Loucy (cell line): ENCODE data around the gene THEMIS2.
A peak's percentile ranks its signal among the peaks of the same experiment; 100 is the strongest.

Experiments
- H2AFZ ChIP-seq: fragments of 200-600 bp; sonication (generic); 2 replicates; pipeline ENCODE4 v1.6.0; 2016; ENCODE audit warnings: antibody characterized with exemption, mild to moderate bottlenecking, low read length, moderate library complexity
- H3F3A ChIP-seq: fragments of 200-600 bp; 2 replicates; pipeline ENCODE4 v1.6.0; 2016; ENCODE audit warnings: antibody characterized with exemption, low read depth, mild to moderate bottlenecking
- H3K27me3 ChIP-seq: fragments of 200-600 bp; sonication (generic); 2 replicates; pipeline ENCODE4 v1.6.1; 2014; ENCODE audit warnings: low read length, mild to moderate bottlenecking; ENCODE audit not compliant: insufficient read depth, poor library complexity, severe bottlenecking
- H3K36me3 ChIP-seq: fragments of 200-600 bp; sonication (generic); 2 replicates; pipeline ENCODE4 v1.6.1; 2016; ENCODE audit warnings: low read length; ENCODE audit not compliant: insufficient read depth
- H3K4me1 ChIP-seq: fragments of 200-600 bp; sonication (generic); 2 replicates; pipeline ENCODE4 v1.5.1; 2014; ENCODE audit warnings: low read length, mild to moderate bottlenecking; ENCODE audit not compliant: insufficient read depth, poor library complexity, severe bottlenecking
- H3K4me2 ChIP-seq: fragments of 200-600 bp; sonication (generic); 2 replicates; pipeline ENCODE4 v1.6.0; 2014; ENCODE audit warnings: antibody characterized with exemption, low read length, low read depth, mild to moderate bottlenecking; ENCODE audit not compliant: poor library complexity, severe bottlenecking
- H3K4me3 ChIP-seq: fragments of 200-600 bp; sonication (generic); 2 replicates; pipeline ENCODE4 v1.5.1; 2014; ENCODE audit warnings: low read length, mild to moderate bottlenecking, mixed read lengths; ENCODE audit not compliant: poor library complexity, severe bottlenecking
- H3K79me2 ChIP-seq: fragments of 200-600 bp; sonication (generic); 2 replicates; pipeline ENCODE4 v1.6.1; 2014; ENCODE audit warnings: low read length; ENCODE audit not compliant: insufficient read depth
- H3K9ac ChIP-seq: fragments of 200-600 bp; sonication (generic); 2 replicates; pipeline ENCODE4 v1.6.0; 2014; ENCODE audit warnings: mild to moderate bottlenecking, low read depth, low read length, moderate library complexity; ENCODE audit not compliant: poor library complexity, severe bottlenecking
- H3K9me2 ChIP-seq: fragments of 200-600 bp; sonication (generic); replicated peaks from 2 replicates; pipeline ENCODE4 v1.6.1; 2016; ENCODE audit warnings: low read depth, low read length, mixed read lengths
- H3K9me3 ChIP-seq: fragments of 200-600 bp; sonication (generic); 2 replicates; pipeline ENCODE4 v1.6.1; 2014; ENCODE audit warnings: mild to moderate bottlenecking, antibody characterized with exemption, low read length, low read depth; ENCODE audit not compliant: insufficient read depth
- H4K20me1 ChIP-seq: fragments of 200-600 bp; sonication (generic); 2 replicates; pipeline ENCODE4 v1.6.0; 2014; ENCODE audit warnings: antibody characterized with exemption, low read length, mild to moderate bottlenecking; ENCODE audit not compliant: insufficient read depth, poor library complexity, severe bottlenecking
- CTCF ChIP-seq: fragments of 200-600 bp; sonication (generic); conservative IDR thresholded peaks from 2 replicates; pipeline ENCODE4 v1.5.1; 2014; ENCODE audit warnings: mild to moderate bottlenecking, antibody characterized with exemption, low read length
- EZH2phosphoT487 ChIP-seq: fragments of 200-600 bp; IDR thresholded peaks from 2 replicates; pipeline ENCODE4 v1.6.1; 2018; ENCODE audit warnings: antibody characterized with exemption, mild to moderate bottlenecking, moderate library complexity, borderline replicate concordance

Gene THEMIS2

GRCh38 chr1:27864264-27864895, 8.0 kb upstream of the THEMIS2 start:
- Histone ChIP-seq H3K36me3 (no peaks in the 10 kb centered on the region), H3F3A (no peaks in the 10 kb centered on the region), H3K27me3 (no peaks in the 10 kb centered on the region), H3K9me3 (no peaks in the 10 kb centered on the region), H4K20me1 (no peaks in the 10 kb centered on the region), H3K79me2 (no peaks in the 10 kb centered on the region), H3K9ac (no peak overlapping the region), H2AFZ (peak overlapping the region; percentile 99), H3K9me2 (no peaks in the 10 kb centered on the region), H3K4me3 (no peak overlapping the region), H3K4me2 (peak overlapping the region; percentile 30), H3K4me1 (peaks cover 30% of the 10 kb centered on the region)
- TF ChIP-seq EZH2phosphoT487 (no peak), CTCF (no peak)

- H3K9me2 ChIP-seq = no peaks in the 10 kb centered on the region
- no peak overlapping the region for H3K4me3 ChIP-seq
- no peaks in the 10 kb centered on the region for H4K20me1 ChIP-seq
- no peaks in the 10 kb centered on the region for H3K36me3 ChIP-seq
- H3K9me3 ChIP-seq = no peaks in the 10 kb centered on the region
- no peak for TF ChIP-seq EZH2phosphoT487
- no peak for TF ChIP-seq CTCF
- no peaks in the 10 kb centered on the region for H3F3A ChIP-seq
- H3K4me2 ChIP-seq = no peak overlapping the region
- no peak overlapping the region for H3K9ac ChIP-seq
- no peaks in the 10 kb centered on the region for H3K27me3 ChIP-seq
- H3K4me1 ChIP-seq = peaks cover 39% of the 10 kb centered on the region
- H3K79me2 ChIP-seq = no peaks in the 10 kb centered on the region
- H2AFZ ChIP-seq = no peak overlapping the region
Measured at GRCh38 chr1:27865821-27866220, 6.5 kb upstream of the THEMIS2 start.

- Histone ChIP-seq H3K9me3 (no peaks in the 10 kb centered on the region), H4K20me1 (no peaks in the 10 kb centered on the region), H2AFZ (peak overlapping the region; percentile 69), H3K4me2 (peak overlapping the region; percentile 87), H3K4me1 (peaks cover 32% of the 10 kb centered on the region), H3K9ac (peak overlapping the region; percentile 66), H3K27me3 (no peaks in the 10 kb centered on the region), H3K4me3 (peak overlapping the region; percentile 71), H3F3A (no peaks in the 10 kb centered on the region), H3K79me2 (no peaks in the 10 kb centered on the region), H3K9me2 (no peaks in the 10 kb centered on the region), H3K36me3 (no peaks in the 10 kb centered on the region)
- TF ChIP-seq EZH2phosphoT487 (no peak), CTCF (no peak)
Measured at GRCh38 chr1:27868556-27868931, 3.8 kb upstream of the THEMIS2 start.
